Mammary epithelial cell (primary cell): ENCODE measurements around the gene SMIM22.

Experiments
- CTCF ChIP-seq, 2 donors: IDR thresholded peaks in 1 of 2; conservative IDR thresholded peaks in 1 of 2; 2 replicates each; pipeline ENCODE4 v1.5.1; 2011 to 2012; ENCODE audit warnings: inconsistent platforms in 2 of 2, low read length in 2 of 2, mild to moderate bottlenecking in 2 of 2, control low read depth in 1 of 2, low read depth in 1 of 2; ENCODE audit not compliant: insufficient read depth in 1 of 2; ENCODE audit errors: extremely low read depth in 1 of 2
- EZH2 ChIP-seq: IDR thresholded peaks from 2 replicates; pipeline ENCODE4 v1.6.1; 2012; ENCODE audit warnings: low read length, inconsistent platforms, borderline replicate concordance

- TF ChIP-seq CTCF (conservative IDR thresholded peaks at IDR 0.05 in 1 of 2, IDR thresholded peaks at IDR 0.05 in 1 of 2; ENCODE audit: extremely low read depth in 1 of 2, insufficient read depth in 1 of 2, low read depth in 1 of 2, low read length in 2 of 2) = no peak
- no peak for TF ChIP-seq EZH2
These were observed 41.9 kb upstream of the SMIM22 start for GRCh38 chr16:4753227-4753626.
